Measurements from ENCODE around the gene SCUBE1. TPM values are rescaled to one million over a fixed set of nuclear protein-coding genes. Genes with fewer than 3 reads are reported as not detected.

Gene SCUBE1
- total and polyA plus RNA-seq, 7 experiments from 2014 or later = 0.11 to 0.27 (median 0.19) TPM; not detected in 4

GRCh38 chr22:43260331-43261231, 82.6 kb downstream of the SCUBE1 start:
- Histone ChIP-seq H3K36me3 (ENCODE audit: control insufficient read depth in 2 of 3, insufficient read depth in 3 of 3, low read length in 3 of 3) (no peaks in the 10 kb centered on the region), H3K9me3 (ENCODE audit: control insufficient read depth in 2 of 3, low read length in 3 of 3) (no peaks in the 10 kb centered on the region), H3K27me3 (ENCODE audit: control insufficient read depth in 2 of 2, insufficient read depth in 2 of 2, low read length in 2 of 2) (no peaks in the 10 kb centered on the region), H3K4me3 (ENCODE audit: low read length) (no peak overlapping the region), H3K4me1 (ENCODE audit: control insufficient read depth in 2 of 2, insufficient read depth in 2 of 2, low read length in 2 of 2) (peaks cover 14 to 23% of the 10 kb centered on the region in 2 donors), H3K27ac (ENCODE audit: low read depth, low read length) (no peak overlapping the region)
- Mint-ChIP-seq H3K27ac (peak overlapping the region in 1 of 9 donors; percentile 41), H3K4me1 (peaks cover 18 to 49% (median 36%) of the 10 kb centered on the region in 7 donors), H3K9me3 (no peaks in the 10 kb centered on the region), H3K27me3 (peaks cover 7 to 18% (median 10%) of the 10 kb centered on the region in 5 donors), H3K4me3 (no peak overlapping the region), H3K36me3 (no peaks in the 10 kb centered on the region)
- intact Hi-C loops (cut with micrococcal nuclease) = loop anchor here in 1 of 2 donors (10.0 kb wide), 1 partner anchor 76 kb away; the partner anchor contains the start of gene TTLL12
- POLR2A ChIA-PET = no interaction called here
- ATAC-seq = no peak
- CTCF ChIA-PET = no interaction called here
- no peak for DNase-seq

DNA sequence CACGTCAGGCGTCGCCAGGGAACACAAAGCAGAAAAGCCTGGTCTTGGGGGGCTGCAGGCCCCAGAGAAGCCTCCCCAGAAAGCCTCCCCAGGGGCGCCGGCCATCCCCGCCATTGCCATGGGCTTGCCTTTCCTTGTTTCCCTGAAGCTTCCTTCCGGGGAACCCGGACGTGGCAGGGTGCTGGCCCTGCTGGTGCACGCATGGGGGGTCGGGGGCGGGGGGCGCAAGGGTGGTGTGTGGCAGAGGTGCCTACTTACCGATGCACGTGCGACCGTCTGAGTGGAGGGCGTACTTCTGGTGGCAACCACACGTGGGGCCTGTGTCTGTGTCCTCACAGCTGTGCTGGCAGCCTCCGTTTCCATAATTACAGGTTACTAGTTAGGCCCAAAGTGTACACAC, 85.2 kb downstream of the SCUBE1 start:
- no peak overlapping the region for H3K27ac Mint-ChIP-seq
- no peak for DNase-seq
- ChIA-PET CTCF (no interaction called here), POLR2A (no interaction called here)
- intact Hi-C loops (cut with micrococcal nuclease) = no loop called here
- no peak for ATAC-seq
- H3K36me3 ChIP-seq (ENCODE audit: control insufficient read depth in 2 of 3, insufficient read depth in 3 of 3, low read length in 3 of 3) = no peaks in the 10 kb centered on the region
- H3K27me3 ChIP-seq (ENCODE audit: control insufficient read depth in 2 of 2, insufficient read depth in 2 of 2, low read length in 2 of 2) = no peaks in the 10 kb centered on the region
- H3K4me3 ChIP-seq (ENCODE audit: low read length) = no peak overlapping the region
- H3K9me3 ChIP-seq (ENCODE audit: control insufficient read depth in 2 of 3, low read length in 3 of 3) = no peaks in the 10 kb centered on the region
- H3K27ac ChIP-seq (ENCODE audit: low read depth, low read length) = no peak overlapping the region
- no peak overlapping the region for H3K4me3 Mint-ChIP-seq
- peaks cover 9 to 22% (median 14%) of the 10 kb centered on the region in 5 donors for H3K27me3 Mint-ChIP-seq
- peaks cover 3 to 5% of the 10 kb centered on the region in 2 donors for H3K4me1 ChIP-seq (ENCODE audit: control insufficient read depth in 2 of 2, insufficient read depth in 2 of 2, low read length in 2 of 2)
- H3K9me3 Mint-ChIP-seq = no peaks in the 10 kb centered on the region
- H3K4me1 Mint-ChIP-seq = peaks cover 0 to 32% (median 15%) of the 10 kb centered on the region in 7 donors
- H3K36me3 Mint-ChIP-seq = no peaks in the 10 kb centered on the region

DNA sequence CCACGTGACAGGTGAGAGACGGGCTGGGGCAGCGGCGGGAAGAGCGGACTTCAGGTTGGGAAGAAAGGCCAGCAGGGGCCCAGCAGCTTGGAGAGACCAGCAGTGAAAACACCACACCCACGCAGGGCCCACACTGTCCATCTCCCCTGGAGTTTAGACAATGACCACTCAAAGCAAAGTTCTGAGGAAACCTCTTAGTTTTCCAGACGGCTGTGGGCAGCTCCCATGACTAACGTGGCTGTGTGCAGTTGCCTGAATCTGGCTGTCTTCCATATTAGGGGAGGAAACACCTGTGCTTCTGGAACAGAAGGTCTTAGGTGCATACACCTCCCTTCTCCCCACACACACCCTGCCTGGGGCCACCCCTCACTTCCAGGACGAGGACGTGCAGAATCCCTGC, 85.6 kb downstream of the SCUBE1 start:
- DNase-seq (no peak), ATAC-seq (no peak)
- H3K27ac ChIP-seq (ENCODE audit: low read depth, low read length) = no peak overlapping the region
- intact Hi-C loops (cut with micrococcal nuclease) = no loop called here
- H3K27me3 Mint-ChIP-seq = peaks cover 9 to 22% (median 14%) of the 10 kb centered on the region in 5 donors
- no peaks in the 10 kb centered on the region for H3K36me3 ChIP-seq (ENCODE audit: control insufficient read depth in 2 of 3, insufficient read depth in 3 of 3, low read length in 3 of 3)
- H3K9me3 ChIP-seq (ENCODE audit: control insufficient read depth in 2 of 3, low read length in 3 of 3) = no peaks in the 10 kb centered on the region
- H3K4me3 ChIP-seq (ENCODE audit: low read length) = no peak overlapping the region
- no peaks in the 10 kb centered on the region for H3K36me3 Mint-ChIP-seq
- H3K27ac Mint-ChIP-seq = peak overlapping the region in 2 of 9 donors; percentile 18 to 28
- peaks cover 0 to 28% (median 14%) of the 10 kb centered on the region in 7 donors for H3K4me1 Mint-ChIP-seq
- H3K9me3 Mint-ChIP-seq = no peaks in the 10 kb centered on the region
- peaks cover 0 to 1% of the 10 kb centered on the region in 2 donors for H3K4me1 ChIP-seq (ENCODE audit: control insufficient read depth in 2 of 2, insufficient read depth in 2 of 2, low read length in 2 of 2)
- no peaks in the 10 kb centered on the region for H3K27me3 ChIP-seq (ENCODE audit: control insufficient read depth in 2 of 2, insufficient read depth in 2 of 2, low read length in 2 of 2)
- ChIA-PET POLR2A (no interaction called here), CTCF (interaction anchor here (0.7 kb wide), 1 partner anchor 84 kb away, joined by 3 read pairs; no protein-coding TSS in a partner anchor)
- H3K4me3 Mint-ChIP-seq = peak overlapping the region in 1 of 10 donors; percentile 9

- DNase-seq (no peak), ATAC-seq (no peak)
- Histone ChIP-seq H3K9me3 (ENCODE audit: control insufficient read depth in 2 of 3, low read length in 3 of 3) (no peaks in the 10 kb centered on the region), H3K27me3 (ENCODE audit: control insufficient read depth in 2 of 2, insufficient read depth in 2 of 2, low read length in 2 of 2) (no peaks in the 10 kb centered on the region), H3K27ac (ENCODE audit: low read depth, low read length) (no peak overlapping the region), H3K36me3 (ENCODE audit: control insufficient read depth in 2 of 3, insufficient read depth in 3 of 3, low read length in 3 of 3) (no peaks in the 10 kb centered on the region), H3K4me3 (ENCODE audit: low read length) (no peak overlapping the region), H3K4me1 (ENCODE audit: control insufficient read depth in 2 of 2, insufficient read depth in 2 of 2, low read length in 2 of 2) (no peaks in the 10 kb centered on the region)
- Mint-ChIP-seq H3K27ac (peak overlapping the region in 2 of 9 donors; percentile 18 to 28), H3K27me3 (peaks cover 9 to 22% (median 14%) of the 10 kb centered on the region in 5 donors), H3K4me3 (peak overlapping the region in 3 of 10 donors; percentile 9 to 17 (median 12)), H3K36me3 (no peaks in the 10 kb centered on the region), H3K9me3 (no peaks in the 10 kb centered on the region), H3K4me1 (peaks cover 0 to 26% (median 14%) of the 10 kb centered on the region in 7 donors)
- ChIA-PET CTCF (interaction anchor here (0.7 kb wide), 1 partner anchor 85 kb away, joined by 3 read pairs; no protein-coding TSS in a partner anchor), POLR2A (no interaction called here)
- intact Hi-C loops (cut with micrococcal nuclease) = no loop called here
Observed at GRCh38 chr22:43256976-43257545, 86.1 kb downstream of the SCUBE1 start.

- H3K4me3 ChIP-seq (ENCODE audit: low read length) = no peak overlapping the region
- DNase-seq (no peak), ATAC-seq (no peak)
- peak overlapping the region in 1 of 10 donors; percentile 12 for H3K4me3 Mint-ChIP-seq
- peak overlapping the region in 1 of 9 donors; percentile 1 for H3K27ac Mint-ChIP-seq
- no peak overlapping the region for H3K27ac ChIP-seq (ENCODE audit: low read depth, low read length)
- no peaks in the 10 kb centered on the region for H3K27me3 ChIP-seq (ENCODE audit: control insufficient read depth in 2 of 2, insufficient read depth in 2 of 2, low read length in 2 of 2)
- H3K27me3 Mint-ChIP-seq = peaks cover 9 to 22% (median 14%) of the 10 kb centered on the region in 5 donors
- no peaks in the 10 kb centered on the region for H3K9me3 Mint-ChIP-seq
- POLR2A ChIA-PET = no interaction called here
- intact Hi-C loops (cut with micrococcal nuclease) = no loop called here
- H3K4me1 Mint-ChIP-seq = peaks cover 0 to 26% (median 14%) of the 10 kb centered on the region in 7 donors
- CTCF ChIA-PET = no interaction called here
- no peaks in the 10 kb centered on the region for H3K36me3 Mint-ChIP-seq
- no peaks in the 10 kb centered on the region for H3K4me1 ChIP-seq (ENCODE audit: control insufficient read depth in 2 of 2, insufficient read depth in 2 of 2, low read length in 2 of 2)
- H3K9me3 ChIP-seq (ENCODE audit: control insufficient read depth in 2 of 3, low read length in 3 of 3) = no peaks in the 10 kb centered on the region
- H3K36me3 ChIP-seq (ENCODE audit: control insufficient read depth in 2 of 3, insufficient read depth in 3 of 3, low read length in 3 of 3) = no peaks in the 10 kb centered on the region
Observed at GRCh38 chr22:43256569-43256968, 86.6 kb downstream of the SCUBE1 start.

GRCh38 chr22:43255299-43255698, 87.9 kb downstream of the SCUBE1 start:
- peaks cover 9 to 22% (median 14%) of the 10 kb centered on the region in 5 donors for H3K27me3 Mint-ChIP-seq
- Histone ChIP-seq H3K4me1 (ENCODE audit: control insufficient read depth in 2 of 2, insufficient read depth in 2 of 2, low read length in 2 of 2) (no peaks in the 10 kb centered on the region), H3K27me3 (ENCODE audit: control insufficient read depth in 2 of 2, insufficient read depth in 2 of 2, low read length in 2 of 2) (no peaks in the 10 kb centered on the region), H3K36me3 (ENCODE audit: control insufficient read depth in 2 of 3, insufficient read depth in 3 of 3, low read length in 3 of 3) (no peaks in the 10 kb centered on the region), H3K27ac (ENCODE audit: low read depth, low read length) (no peak overlapping the region), H3K9me3 (ENCODE audit: control insufficient read depth in 2 of 3, low read length in 3 of 3) (no peaks in the 10 kb centered on the region), H3K4me3 (ENCODE audit: low read length) (no peak overlapping the region)
- H3K4me3 Mint-ChIP-seq = no peak overlapping the region
- H3K9me3 Mint-ChIP-seq = no peaks in the 10 kb centered on the region
- ChIA-PET POLR2A (no interaction called here), CTCF (no interaction called here)
- DNase-seq = no peak
- no peaks in the 10 kb centered on the region for H3K36me3 Mint-ChIP-seq
- H3K4me1 Mint-ChIP-seq = peaks cover 0 to 26% (median 14%) of the 10 kb centered on the region in 7 donors
- no peak overlapping the region for H3K27ac Mint-ChIP-seq
- no peak for ATAC-seq
- intact Hi-C loops (cut with micrococcal nuclease) = no loop called here

Measured in naive thymus-derived CD4-positive, alpha-beta T cell (primary cell).